Mesendoderm (in vitro differentiated cells): ENCODE data around the gene ELOA.
"Not testable (repeated sequence)": the region's sequence is repeated elsewhere in the genome, so short reads cannot be mapped to it uniquely, and the experiment has no call there.

Source experiments
- DNase-seq: peaks from one replicate; pipeline ENCODE4 v3.0.0; 2013
- H2AK5ac ChIP-seq: 2 replicates; pipeline ENCODE4 v1.6.1; 2013; ENCODE audit warnings: low read length, inconsistent platforms
- H2BK120ac ChIP-seq: 2 replicates; pipeline ENCODE4 v1.6.1; 2013; ENCODE audit warnings: low read depth, mild to moderate bottlenecking, low read length, moderate library complexity, mixed read lengths
- H2BK15ac ChIP-seq: replicated peaks from 2 replicates; pipeline ENCODE4 v1.6.1; 2013; ENCODE audit warnings: low read depth, mild to moderate bottlenecking, moderate library complexity
- H2BK5ac ChIP-seq: 2 replicates; pipeline ENCODE4 v1.6.1; 2013; ENCODE audit warnings: low read length, inconsistent platforms
- H3K18ac ChIP-seq: 2 replicates; pipeline ENCODE4 v1.6.1; 2013; ENCODE audit warnings: mild to moderate bottlenecking, low read length, mixed read lengths
- H3K23ac ChIP-seq: one replicate; pipeline ENCODE4 v1.6.1; 2013; ENCODE audit warnings: low read length
- H3K27ac ChIP-seq: 2 replicates; pipeline ENCODE4 v1.5.1; 2013; ENCODE audit warnings: low read depth, mild to moderate bottlenecking, inconsistent platforms, low read length, moderate library complexity
- H3K27me3 ChIP-seq: 2 replicates; pipeline ENCODE4 v1.6.1; 2013; ENCODE audit warnings: low read length, control low read depth, mild to moderate bottlenecking, inconsistent platforms; ENCODE audit not compliant: insufficient read depth, poor library complexity
- H3K36me3 ChIP-seq: 2 replicates; pipeline ENCODE4 v1.6.1; 2013; ENCODE audit warnings: low read length, inconsistent platforms; ENCODE audit not compliant: control insufficient read depth, insufficient read depth
- H3K4ac ChIP-seq: one replicate; pipeline ENCODE4 v1.6.1; 2013; ENCODE audit warnings: low read depth, mild to moderate bottlenecking, low read length, moderate library complexity
- H3K4me1 ChIP-seq: 2 replicates; pipeline ENCODE4 v1.6.1; 2013; ENCODE audit warnings: low read depth, low read length, inconsistent platforms; ENCODE audit not compliant: control insufficient read depth
- H3K4me2 ChIP-seq: 2 replicates; pipeline ENCODE4 v1.6.1; 2013; ENCODE audit warnings: low read length
- H3K4me3 ChIP-seq: 2 replicates; pipeline ENCODE4 v1.5.1; 2013; ENCODE audit warnings: mild to moderate bottlenecking, low read length
- H3K56ac ChIP-seq: one replicate; pipeline ENCODE4 v1.6.1; 2013; ENCODE audit warnings: low read length
- H3K79me1 ChIP-seq: 2 replicates; pipeline ENCODE4 v1.6.1; 2013; ENCODE audit warnings: low read length, inconsistent platforms
- H3K79me2 ChIP-seq: 2 replicates; pipeline ENCODE4 v1.6.1; 2013; ENCODE audit warnings: mild to moderate bottlenecking, low read length; ENCODE audit not compliant: control insufficient read depth, insufficient read depth
- H3K9ac ChIP-seq: 2 replicates; pipeline ENCODE4 v1.6.1; 2013; ENCODE audit warnings: low read length, inconsistent platforms
- H4K5ac ChIP-seq: one replicate; pipeline ENCODE4 v1.6.1; 2013; ENCODE audit warnings: low read length
- H4K8ac ChIP-seq: one replicate; pipeline ENCODE4 v1.6.1; 2013; ENCODE audit warnings: low read depth, mild to moderate bottlenecking, control low read depth, low read length, moderate library complexity
- WGBS: extraction: QIAGEN DNeasy Blood & Tissue Kit; methylation state at CpG from one replicate; pipeline ENCODE4 v1.1.7; 2013; ENCODE audit warnings: low lambda C conversion rate, missing lambda C conversion rate; ENCODE audit not compliant: insufficient coverage; ENCODE audit errors: extremely low coverage; 5-methylcytosine and 5-hydroxymethylcytosine counted together

Gene ELOA

DNA sequence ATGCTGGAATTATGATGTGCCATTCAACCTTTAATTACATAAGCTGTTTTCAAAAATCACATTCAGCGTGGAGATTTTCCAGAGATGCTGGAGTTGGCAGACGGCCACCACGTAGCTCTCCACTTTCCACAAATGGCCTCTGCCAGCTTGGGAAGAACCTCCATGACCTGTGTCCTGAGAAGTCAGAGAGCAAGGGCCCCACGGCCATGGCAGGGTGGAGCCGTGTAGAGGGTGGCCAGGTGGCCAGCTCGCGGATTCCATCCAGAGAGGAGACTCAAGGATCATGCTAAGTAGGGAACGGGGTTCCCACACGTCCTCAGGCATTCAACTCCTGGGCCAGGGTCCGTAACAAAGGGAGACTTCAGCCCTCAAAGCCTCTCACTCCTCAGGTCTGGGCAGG lies 58.6 kb downstream of the ELOA start:
- WGBS = no CpG with 5 or more reads among the region's 10 CpGs
- Histone ChIP-seq H3K4me2 (no peak overlapping the region), H3K79me1 (no peaks in the 10 kb centered on the region), H3K79me2 (no peaks in the 10 kb centered on the region), H3K27me3 (no peaks in the 10 kb centered on the region), H3K56ac (peak overlapping the region; percentile 25), H3K18ac (no peak overlapping the region), H2BK120ac (no peak overlapping the region), H3K4me3 (no peak overlapping the region), H4K5ac (no peak overlapping the region), H2AK5ac (no peak overlapping the region), H4K8ac (no peak overlapping the region), H3K27ac (no peak overlapping the region), H3K9ac (no peak overlapping the region), H3K36me3 (peaks cover 2% of the 10 kb centered on the region), H3K4ac (no peak overlapping the region), H3K4me1 (peaks cover 1% of the 10 kb centered on the region), H3K23ac (no peak overlapping the region), H2BK15ac (no peak overlapping the region), H2BK5ac (no peak overlapping the region)
- no peak for DNase-seq

- not testable (repeated sequence) for H3K4me3 ChIP-seq, H2BK120ac ChIP-seq, DNase-seq, H3K9ac ChIP-seq, H2BK5ac ChIP-seq, H3K4ac ChIP-seq, H3K79me1 ChIP-seq, H3K18ac ChIP-seq, H3K36me3 ChIP-seq, H3K27me3 ChIP-seq, H3K56ac ChIP-seq, H3K79me2 ChIP-seq, H2BK15ac ChIP-seq, H3K23ac ChIP-seq, H3K4me2 ChIP-seq, H3K4me1 ChIP-seq, H4K8ac ChIP-seq, H3K27ac ChIP-seq, H2AK5ac ChIP-seq, H4K5ac ChIP-seq
- no CpG with 5 or more reads among the region's 7 CpGs for WGBS
Observed at GRCh38 chr1:23802809-23803342, 59.6 kb downstream of the ELOA start.

GRCh38 chr1:23803674-23804073 lies 60.4 kb downstream of the ELOA start:
- H4K8ac ChIP-seq = no peak overlapping the region
- no peak overlapping the region for H2AK5ac ChIP-seq
- H3K23ac ChIP-seq = no peak overlapping the region
- no peaks in the 10 kb centered on the region for H3K27me3 ChIP-seq
- peaks cover 1% of the 10 kb centered on the region for H3K4me1 ChIP-seq
- H3K9ac ChIP-seq = no peak overlapping the region
- no peaks in the 10 kb centered on the region for H3K36me3 ChIP-seq
- H3K4me2 ChIP-seq = no peak overlapping the region
- no peak for DNase-seq
- H2BK120ac ChIP-seq = no peak overlapping the region
- no CpG with 5 or more reads among the region's 5 CpGs for whole genome bisulfite sequencing
- no peak overlapping the region for H3K18ac ChIP-seq
- H3K27ac ChIP-seq = no peak overlapping the region
- no peaks in the 10 kb centered on the region for H3K79me2 ChIP-seq
- no peak overlapping the region for H3K56ac ChIP-seq
- H4K5ac ChIP-seq = no peak overlapping the region
- no peak overlapping the region for H2BK15ac ChIP-seq
- H3K4ac ChIP-seq = no peak overlapping the region
- H2BK5ac ChIP-seq = no peak overlapping the region
- no peak overlapping the region for H3K4me3 ChIP-seq
- no peaks in the 10 kb centered on the region for H3K79me1 ChIP-seq

DNA sequence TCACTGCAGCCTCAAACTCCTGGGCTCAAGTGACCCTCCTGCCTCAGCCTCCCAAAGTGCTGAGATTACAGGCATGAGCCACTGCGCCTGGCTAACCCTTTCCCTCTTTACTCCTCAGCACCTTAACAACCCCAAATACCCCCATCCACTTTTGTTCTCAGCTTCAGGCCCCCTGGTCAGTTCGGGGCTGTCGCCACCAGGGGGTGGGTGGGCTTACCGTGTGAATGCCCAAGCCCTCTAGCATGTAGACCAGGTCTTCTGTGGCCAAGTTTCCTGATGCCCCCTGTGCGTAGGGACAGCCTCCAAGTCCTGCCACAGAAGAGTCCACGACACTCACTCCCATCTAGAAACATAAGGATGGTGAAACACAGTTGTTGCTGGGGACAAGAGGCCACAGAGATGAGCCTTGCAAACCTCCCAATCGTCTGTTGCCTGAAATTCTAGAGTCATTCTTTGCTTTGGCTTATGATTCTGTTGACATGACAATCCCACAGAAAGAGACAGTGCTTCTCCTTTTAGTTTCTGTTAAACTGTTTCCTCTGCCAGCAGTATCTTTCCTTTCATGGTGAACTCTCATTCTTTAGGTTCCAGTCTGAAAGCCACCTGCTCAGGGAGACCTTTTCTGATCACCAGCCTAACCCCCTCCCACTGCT lies 61.0 kb downstream of the ELOA start:
- H3K18ac ChIP-seq = no peak overlapping the region
- H3K4me1 ChIP-seq = no peaks in the 10 kb centered on the region
- no peak overlapping the region for H2BK5ac ChIP-seq
- no peak overlapping the region for H3K4me2 ChIP-seq
- no peak overlapping the region for H3K4me3 ChIP-seq
- H4K8ac ChIP-seq = no peak overlapping the region
- H3K27ac ChIP-seq = no peak overlapping the region
- no peaks in the 10 kb centered on the region for H3K79me2 ChIP-seq
- no peak overlapping the region for H4K5ac ChIP-seq
- no peak overlapping the region for H3K56ac ChIP-seq
- no peak overlapping the region for H2AK5ac ChIP-seq
- no peak overlapping the region for H3K4ac ChIP-seq
- no peak overlapping the region for H3K9ac ChIP-seq
- no peak overlapping the region for H3K23ac ChIP-seq
- WGBS = no CpG with 5 or more reads among the region's 7 CpGs
- DNase-seq = no peak
- no peak overlapping the region for H2BK120ac ChIP-seq
- no peaks in the 10 kb centered on the region for H3K27me3 ChIP-seq
- no peaks in the 10 kb centered on the region for H3K79me1 ChIP-seq
- no peaks in the 10 kb centered on the region for H3K36me3 ChIP-seq
- H2BK15ac ChIP-seq = no peak overlapping the region

DNA sequence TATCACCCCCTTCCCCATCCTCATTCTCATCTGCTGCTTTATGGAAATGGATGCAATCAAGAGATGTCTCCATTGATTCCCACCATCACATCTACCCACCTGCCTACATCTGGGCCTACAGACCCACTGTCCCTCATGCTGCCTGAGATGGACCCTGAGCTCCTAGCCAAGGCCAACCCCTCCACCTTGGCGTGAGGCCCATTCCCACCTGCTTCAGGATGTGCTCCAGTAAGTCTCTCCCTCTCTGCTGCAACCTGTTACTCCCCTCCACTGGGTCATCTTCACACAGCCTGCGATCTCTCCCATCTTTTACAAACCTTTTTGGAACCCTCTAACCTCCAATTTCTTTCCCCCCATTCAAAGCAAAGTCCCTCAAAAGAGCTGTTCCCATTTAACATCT lies 61.8 kb downstream of the ELOA start:
- no peak for DNase-seq
- no peak overlapping the region for H3K27ac ChIP-seq
- H3K27me3 ChIP-seq = no peaks in the 10 kb centered on the region
- H4K5ac ChIP-seq = no peak overlapping the region
- no peak overlapping the region for H3K4me3 ChIP-seq
- no peak overlapping the region for H2BK15ac ChIP-seq
- H3K23ac ChIP-seq = no peak overlapping the region
- H3K79me2 ChIP-seq = no peaks in the 10 kb centered on the region
- no peaks in the 10 kb centered on the region for H3K36me3 ChIP-seq
- H2BK120ac ChIP-seq = no peak overlapping the region
- H2AK5ac ChIP-seq = no peak overlapping the region
- H3K4ac ChIP-seq = no peak overlapping the region
- no peaks in the 10 kb centered on the region for H3K79me1 ChIP-seq
- H3K56ac ChIP-seq = no peak overlapping the region
- no peak overlapping the region for H2BK5ac ChIP-seq
- H3K4me1 ChIP-seq = no peaks in the 10 kb centered on the region
- H4K8ac ChIP-seq = no peak overlapping the region
- H3K18ac ChIP-seq = no peak overlapping the region
- no CpG with 5 or more reads among the region's 2 CpGs for WGBS
- no peak overlapping the region for H3K4me2 ChIP-seq
- H3K9ac ChIP-seq = no peak overlapping the region

DNA sequence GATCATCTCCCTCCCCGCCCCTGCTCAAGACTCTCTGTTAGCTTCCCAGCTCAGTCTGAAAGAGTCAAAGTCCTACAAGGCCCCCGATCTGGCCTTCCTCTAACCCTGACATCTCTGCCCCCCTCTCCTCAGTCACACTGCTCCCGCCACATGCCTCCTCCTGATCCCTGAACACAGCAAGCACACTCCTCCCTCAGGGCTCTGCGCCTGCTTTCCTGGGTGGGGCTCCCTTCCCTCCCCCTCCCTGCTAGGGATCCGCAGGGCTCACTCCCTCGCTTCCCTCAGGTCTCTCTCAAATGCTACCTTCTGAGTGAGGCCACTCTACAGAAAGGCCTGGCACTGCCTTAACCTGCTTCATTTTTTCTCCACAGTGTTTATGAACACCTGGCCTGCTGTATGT lies 63.0 kb downstream of the ELOA start:
- Histone ChIP-seq H3K4me3 (no peak overlapping the region), H3K27ac (no peak overlapping the region), H3K18ac (no peak overlapping the region), H2BK15ac (no peak overlapping the region), H2BK120ac (no peak overlapping the region), H3K23ac (no peak overlapping the region), H3K4ac (no peak overlapping the region), H2AK5ac (no peak overlapping the region), H3K4me1 (no peaks in the 10 kb centered on the region), H3K79me2 (no peaks in the 10 kb centered on the region), H3K4me2 (no peak overlapping the region), H3K27me3 (no peaks in the 10 kb centered on the region), H3K36me3 (no peaks in the 10 kb centered on the region), H3K9ac (no peak overlapping the region), H3K56ac (no peak overlapping the region), H4K5ac (no peak overlapping the region), H4K8ac (no peak overlapping the region), H3K79me1 (no peaks in the 10 kb centered on the region), H2BK5ac (no peak overlapping the region)
- WGBS = no CpG with 5 or more reads among the region's 6 CpGs
- DNase-seq = no peak
